ENCODE measurements around the gene CTNNB1. TPM values are rescaled to one million over a fixed set of nuclear protein-coding genes. Genes with fewer than 3 reads are reported as not detected.

CTNNB1 gene
- total and polyA plus RNA-seq, 2 of the 8 experiments (the other 6 are each of a cell fraction or from before 2014, with no cell fraction given), result 356 to 579 TPM

DNA sequence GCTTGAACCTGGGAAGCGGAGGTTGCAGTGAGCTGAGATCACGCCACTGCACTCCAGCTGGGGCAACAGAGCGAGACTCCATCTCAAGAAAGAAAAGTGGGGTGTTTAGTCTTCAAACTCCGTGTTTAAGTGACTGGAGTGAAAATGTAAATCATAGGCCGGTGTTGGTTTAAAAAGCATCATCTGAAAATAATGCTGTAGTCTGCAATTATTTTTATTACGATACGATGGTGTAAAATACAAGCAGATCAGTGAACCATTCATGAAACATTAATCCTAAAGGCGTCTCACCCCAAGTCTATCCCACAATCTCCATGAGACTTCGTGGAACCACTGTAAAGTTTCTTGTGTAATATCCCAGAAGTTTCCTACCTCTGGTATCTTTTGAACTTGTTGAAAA is 6.3 kb downstream of the CTNNB1 start (continued):
- TF ChIP-seq, protein P1, sequence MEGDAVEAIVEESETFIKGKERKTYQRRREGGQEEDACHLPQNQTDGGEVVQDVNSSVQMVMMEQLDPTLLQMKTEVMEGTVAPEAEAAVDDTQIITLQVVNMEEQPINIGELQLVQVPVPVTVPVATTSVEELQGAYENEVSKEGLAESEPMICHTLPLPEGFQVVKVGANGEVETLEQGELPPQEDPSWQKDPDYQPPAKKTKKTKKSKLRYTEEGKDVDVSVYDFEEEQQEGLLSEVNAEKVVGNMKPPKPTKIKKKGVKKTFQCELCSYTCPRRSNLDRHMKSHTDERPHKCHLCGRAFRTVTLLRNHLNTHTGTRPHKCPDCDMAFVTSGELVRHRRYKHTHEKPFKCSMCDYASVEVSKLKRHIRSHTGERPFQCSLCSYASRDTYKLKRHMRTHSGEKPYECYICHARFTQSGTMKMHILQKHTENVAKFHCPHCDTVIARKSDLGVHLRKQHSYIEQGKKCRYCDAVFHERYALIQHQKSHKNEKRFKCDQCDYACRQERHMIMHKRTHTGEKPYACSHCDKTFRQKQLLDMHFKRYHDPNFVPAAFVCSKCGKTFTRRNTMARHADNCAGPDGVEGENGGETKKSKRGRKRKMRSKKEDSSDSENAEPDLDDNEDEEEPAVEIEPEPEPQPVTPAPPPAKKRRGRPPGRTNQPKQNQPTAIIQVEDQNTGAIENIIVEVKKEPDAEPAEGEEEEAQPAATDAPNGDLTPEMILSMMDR (IDR thresholded peaks at IDR 0.05; ENCODE audit: control extremely low read depth in 1 of 3, insufficient read depth in 1 of 3, low read depth in 1 of 3, low read length in 3 of 3), result no peak
- TF ChIP-seq KDM1A (IDR thresholded peaks at IDR 0.05; ENCODE audit: borderline replicate concordance, low read length) (no peak), CBX8 (IDR thresholded peaks at IDR 0.05; ENCODE audit: borderline replicate concordance, low read depth, low read length) (no peak), JUND (IDR thresholded peaks at IDR 0.05; ENCODE audit: low read length) (no peak), SUZ12 (IDR thresholded peaks at IDR 0.05; ENCODE audit: low read length) (no peak), NANOG (IDR thresholded peaks at IDR 0.05; ENCODE audit: insufficient read depth, low read depth, low read length, poor library complexity, severe bottlenecking) (no peak), POU5F1 (IDR thresholded peaks at IDR 0.05; ENCODE audit: low read depth, low read length) (no peak), POLR2A (IDR thresholded peaks at IDR 0.05; ENCODE audit: control extremely low read depth in 1 of 2, low read depth in 2 of 2, low read length in 2 of 2) (no peak)

All from H1 (cell line).